Esophagus muscularis mucosa (tissue), 4 donors: Measurements from ENCODE around the gene GMPR2.

Experiments
- EP300 ChIP-seq: sonication (generic); formaldehyde crosslinking; IDR thresholded peaks from one replicate; pipeline ENCODE4 v1.6.1; 2017; ENCODE audit warnings: antibody characterized with exemption
- POLR2AphosphoS5 ChIP-seq, 2 donors: sonication (generic); formaldehyde crosslinking; IDR thresholded peaks; one replicate each; pipeline ENCODE4 v1.6.1; 2017; ENCODE audit warnings: antibody characterized with exemption in 2 of 2
- TF ChIP-seq, protein P1 (sequence below), 3 experiments: fragments of 200-600 bp in 2 of 3; fragments of 450-650 bp in 1 of 3; sonication (generic) in 2 of 3; IDR thresholded peaks; one replicate each; pipeline ENCODE4 v1.5.1; 2017 to 2019; ENCODE audit warnings: antibody characterized with exemption in 3 of 3, mild to moderate bottlenecking in 2 of 3, moderate library complexity in 1 of 3

DNA sequence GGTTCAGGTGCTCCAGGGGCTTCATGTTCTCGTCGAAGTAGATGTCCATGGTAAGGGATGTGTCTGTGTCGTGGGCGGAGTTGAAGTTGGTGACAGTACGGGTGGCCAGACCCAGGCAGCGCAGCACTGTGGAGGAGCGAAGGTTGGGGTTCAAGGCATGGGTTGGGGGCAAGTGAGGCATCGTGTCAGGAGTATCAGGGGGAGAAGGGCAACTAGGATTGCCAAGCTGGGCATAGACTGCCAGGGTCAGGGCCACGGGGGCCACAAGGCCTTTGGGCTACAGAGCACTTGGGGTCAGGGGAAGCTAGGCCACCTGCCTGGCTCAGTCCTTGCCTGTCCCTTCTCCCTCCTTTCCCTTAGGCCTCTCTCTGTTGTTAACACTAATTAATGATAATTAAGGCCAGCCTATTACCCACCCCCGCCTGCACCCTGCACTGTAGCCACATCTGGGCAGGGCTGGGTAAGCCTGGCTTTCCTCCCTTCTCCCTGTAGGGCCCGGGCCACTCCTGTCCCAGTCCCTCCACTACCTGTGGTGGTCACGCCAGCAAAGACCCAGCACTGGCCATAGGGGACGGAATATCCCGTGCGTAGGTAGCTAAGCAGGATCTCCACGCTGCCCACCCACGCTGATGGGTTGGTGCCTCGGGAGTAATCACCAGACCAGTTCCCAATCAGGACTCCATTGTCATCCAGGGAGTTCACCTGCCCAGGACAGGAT lies 26.0 kb downstream of the GMPR2 start:
- TF ChIP-seq POLR2AphosphoS5 (IDR thresholded peaks at IDR 0.05) (no peak), EP300 (no peak)
- TF ChIP-seq, protein P1, sequence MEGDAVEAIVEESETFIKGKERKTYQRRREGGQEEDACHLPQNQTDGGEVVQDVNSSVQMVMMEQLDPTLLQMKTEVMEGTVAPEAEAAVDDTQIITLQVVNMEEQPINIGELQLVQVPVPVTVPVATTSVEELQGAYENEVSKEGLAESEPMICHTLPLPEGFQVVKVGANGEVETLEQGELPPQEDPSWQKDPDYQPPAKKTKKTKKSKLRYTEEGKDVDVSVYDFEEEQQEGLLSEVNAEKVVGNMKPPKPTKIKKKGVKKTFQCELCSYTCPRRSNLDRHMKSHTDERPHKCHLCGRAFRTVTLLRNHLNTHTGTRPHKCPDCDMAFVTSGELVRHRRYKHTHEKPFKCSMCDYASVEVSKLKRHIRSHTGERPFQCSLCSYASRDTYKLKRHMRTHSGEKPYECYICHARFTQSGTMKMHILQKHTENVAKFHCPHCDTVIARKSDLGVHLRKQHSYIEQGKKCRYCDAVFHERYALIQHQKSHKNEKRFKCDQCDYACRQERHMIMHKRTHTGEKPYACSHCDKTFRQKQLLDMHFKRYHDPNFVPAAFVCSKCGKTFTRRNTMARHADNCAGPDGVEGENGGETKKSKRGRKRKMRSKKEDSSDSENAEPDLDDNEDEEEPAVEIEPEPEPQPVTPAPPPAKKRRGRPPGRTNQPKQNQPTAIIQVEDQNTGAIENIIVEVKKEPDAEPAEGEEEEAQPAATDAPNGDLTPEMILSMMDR (IDR thresholded peaks at IDR 0.05): no peak
